Measurements from ENCODE around the gene DHRS7C. TPM values are rescaled to one million over a fixed set of nuclear protein-coding genes. Genes with fewer than 3 reads are reported as not detected.

DHRS7C gene
- total RNA-seq, 2 experiments from 2014 or later = not detected

GRCh38 chr17:9818760-9819159 lies 27.4 kb upstream of the DHRS7C start:
- Mint-ChIP-seq H3K27ac (no peak overlapping the region), H3K4me3 (no peak overlapping the region), H3K36me3 (ENCODE audit: low read depth) (no peaks in the 10 kb centered on the region), H3K27me3 (no peaks in the 10 kb centered on the region), H3K4me1 (no peaks in the 10 kb centered on the region), H3K9me3 (peaks cover 8% of the 10 kb centered on the region)
- DNase-seq = no peak
- ChIA-PET CTCF (no interaction called here), POLR2A (no interaction called here)

GRCh38 chr17:9817086-9817485 lies 25.7 kb upstream of the DHRS7C start:
- POLR2A ChIA-PET = no interaction called here
- no peak for DNase-seq
- Mint-ChIP-seq H3K4me3 (no peak overlapping the region), H3K36me3 (ENCODE audit: low read depth) (no peaks in the 10 kb centered on the region), H3K27me3 (no peaks in the 10 kb centered on the region), H3K9me3 (peaks cover 5% of the 10 kb centered on the region), H3K4me1 (no peaks in the 10 kb centered on the region), H3K27ac (no peak overlapping the region)
- CTCF ChIA-PET = no interaction called here

- no peak for DNase-seq
- ChIA-PET POLR2A (no interaction called here), CTCF (no interaction called here)
- Mint-ChIP-seq H3K36me3 (ENCODE audit: low read depth) (no peaks in the 10 kb centered on the region), H3K27me3 (no peaks in the 10 kb centered on the region), H3K9me3 (peaks cover 5% of the 10 kb centered on the region), H3K27ac (no peak overlapping the region), H3K4me1 (no peaks in the 10 kb centered on the region), H3K4me3 (no peak overlapping the region)
Observed at GRCh38 chr17:9816472-9816871, 25.1 kb upstream of the DHRS7C start.

- Mint-ChIP-seq H3K4me1 (no peaks in the 10 kb centered on the region), H3K36me3 (ENCODE audit: low read depth) (no peaks in the 10 kb centered on the region), H3K4me3 (no peak overlapping the region), H3K27ac (no peak overlapping the region), H3K9me3 (peaks cover 5% of the 10 kb centered on the region), H3K27me3 (no peaks in the 10 kb centered on the region)
- no peak for DNase-seq
- CTCF ChIA-PET = no interaction called here
- POLR2A ChIA-PET = no interaction called here
Observed at GRCh38 chr17:9814337-9814945, 23.0 kb upstream of the DHRS7C start.

GRCh38 chr17:9813166-9813565 lies 21.8 kb upstream of the DHRS7C start:
- Mint-ChIP-seq H3K36me3 (ENCODE audit: low read depth) (no peaks in the 10 kb centered on the region), H3K4me3 (no peak overlapping the region), H3K4me1 (no peaks in the 10 kb centered on the region), H3K9me3 (peaks cover 5% of the 10 kb centered on the region), H3K27ac (no peak overlapping the region), H3K27me3 (no peaks in the 10 kb centered on the region)
- no peak for DNase-seq
- CTCF ChIA-PET = no interaction called here
- POLR2A ChIA-PET = no interaction called here

GRCh38 chr17:9811537-9811936 lies 20.1 kb upstream of the DHRS7C start:
- Mint-ChIP-seq H3K4me1 (no peaks in the 10 kb centered on the region), H3K9me3 (peaks cover 4% of the 10 kb centered on the region), H3K27ac (no peak overlapping the region), H3K36me3 (ENCODE audit: low read depth) (no peaks in the 10 kb centered on the region), H3K27me3 (no peaks in the 10 kb centered on the region), H3K4me3 (no peak overlapping the region)
- ChIA-PET CTCF (no interaction called here), POLR2A (no interaction called here)
- no peak for DNase-seq

GRCh38 chr17:9811086-9811485 lies 19.7 kb upstream of the DHRS7C start:
- CTCF ChIA-PET = no interaction called here

GRCh38 chr17:9810100-9810949 lies 18.9 kb upstream of the DHRS7C start:
- Mint-ChIP-seq H3K27me3 (no peaks in the 10 kb centered on the region), H3K4me1 (no peaks in the 10 kb centered on the region), H3K4me3 (no peak overlapping the region), H3K9me3 (no peaks in the 10 kb centered on the region), H3K36me3 (ENCODE audit: low read depth) (no peaks in the 10 kb centered on the region), H3K27ac (no peak overlapping the region)
- CTCF ChIA-PET = no interaction called here
- DNase-seq = no peak
- POLR2A ChIA-PET = no interaction called here

More at GRCh38 chr17:9811086-9811485, 19.7 kb upstream of the DHRS7C start:
- H3K4me1 Mint-ChIP-seq = no peaks in the 10 kb centered on the region
- no peaks in the 10 kb centered on the region for H3K9me3 Mint-ChIP-seq
- no peaks in the 10 kb centered on the region for H3K27me3 Mint-ChIP-seq
- H3K27ac Mint-ChIP-seq = no peak overlapping the region
- DNase-seq = no peak
- H3K36me3 Mint-ChIP-seq (ENCODE audit: low read depth) = no peaks in the 10 kb centered on the region
- POLR2A ChIA-PET = no interaction called here
- no peak overlapping the region for H3K4me3 Mint-ChIP-seq

GRCh38 chr17:9809409-9809808 lies 18.0 kb upstream of the DHRS7C start:
- CTCF ChIA-PET = no interaction called here
- POLR2A ChIA-PET = no interaction called here
- H3K27me3 Mint-ChIP-seq = no peaks in the 10 kb centered on the region

GRCh38 chr17:9806699-9807098 lies 15.3 kb upstream of the DHRS7C start:
- Mint-ChIP-seq H3K27ac (no peak overlapping the region), H3K4me3 (no peak overlapping the region), H3K9me3 (no peaks in the 10 kb centered on the region), H3K4me1 (no peaks in the 10 kb centered on the region), H3K27me3 (no peaks in the 10 kb centered on the region), H3K36me3 (ENCODE audit: low read depth) (no peaks in the 10 kb centered on the region)
- no peak for DNase-seq
- POLR2A ChIA-PET = no interaction called here
- CTCF ChIA-PET = no interaction called here

More at GRCh38 chr17:9809409-9809808, 18.0 kb upstream of the DHRS7C start:
- H3K4me1 Mint-ChIP-seq = no peaks in the 10 kb centered on the region
- H3K36me3 Mint-ChIP-seq (ENCODE audit: low read depth) = no peaks in the 10 kb centered on the region
- H3K4me3 Mint-ChIP-seq = no peak overlapping the region
- no peak for DNase-seq
- no peaks in the 10 kb centered on the region for H3K9me3 Mint-ChIP-seq
- H3K27ac Mint-ChIP-seq = no peak overlapping the region

- no peak overlapping the region for H3K4me3 Mint-ChIP-seq
- no peaks in the 10 kb centered on the region for H3K27me3 Mint-ChIP-seq
- no peaks in the 10 kb centered on the region for H3K36me3 Mint-ChIP-seq (ENCODE audit: low read depth)
- no peak overlapping the region for H3K27ac Mint-ChIP-seq
- POLR2A ChIA-PET = no interaction called here
- no peaks in the 10 kb centered on the region for H3K9me3 Mint-ChIP-seq
- H3K4me1 Mint-ChIP-seq = no peaks in the 10 kb centered on the region
- DNase-seq = no peak
- CTCF ChIA-PET = no interaction called here
Observed at GRCh38 chr17:9805769-9806168, 14.4 kb upstream of the DHRS7C start.

- DNase-seq = no peak
- CTCF ChIA-PET = no interaction called here
- Mint-ChIP-seq H3K9me3 (no peaks in the 10 kb centered on the region), H3K36me3 (ENCODE audit: low read depth) (no peaks in the 10 kb centered on the region), H3K4me3 (no peak overlapping the region), H3K4me1 (no peaks in the 10 kb centered on the region), H3K27me3 (no peaks in the 10 kb centered on the region), H3K27ac (no peak overlapping the region)
- POLR2A ChIA-PET = no interaction called here
Observed at GRCh38 chr17:9802697-9803096, 11.3 kb upstream of the DHRS7C start.

- ChIA-PET POLR2A (no interaction called here), CTCF (no interaction called here)
- no peaks in the 10 kb centered on the region for H3K27me3 Mint-ChIP-seq
- H3K27ac Mint-ChIP-seq = no peak overlapping the region
- no peak for DNase-seq
- H3K36me3 Mint-ChIP-seq (ENCODE audit: low read depth) = no peaks in the 10 kb centered on the region
- no peaks in the 10 kb centered on the region for H3K9me3 Mint-ChIP-seq
- H3K4me1 Mint-ChIP-seq = no peaks in the 10 kb centered on the region
- H3K4me3 Mint-ChIP-seq = no peak overlapping the region
Observed at GRCh38 chr17:9802294-9802693, 10.9 kb upstream of the DHRS7C start.

GRCh38 chr17:9801505-9801904 lies 10.1 kb upstream of the DHRS7C start:
- Mint-ChIP-seq H3K27ac (no peak overlapping the region), H3K9me3 (no peaks in the 10 kb centered on the region), H3K27me3 (no peaks in the 10 kb centered on the region), H3K4me3 (no peak overlapping the region), H3K36me3 (ENCODE audit: low read depth) (no peaks in the 10 kb centered on the region), H3K4me1 (no peaks in the 10 kb centered on the region)
- CTCF ChIA-PET = no interaction called here
- no peak for DNase-seq
- POLR2A ChIA-PET = no interaction called here
